K562 (cell line): ENCODE results near the gene ALG12. TPM values are rescaled to one million over a fixed set of nuclear protein-coding genes. Genes with fewer than 3 reads are reported as not detected.

ENCODE experiments used
- ARID3A ChIP-seq: IDR thresholded peaks from 2 replicates; pipeline ENCODE4 v1.6.1; 2012; ENCODE audit warnings: low read depth, low read length, improper control_type of control experiment, borderline replicate concordance
- CBX5 ChIP-seq: IDR thresholded peaks from 2 replicates; pipeline ENCODE4 v1.6.1; 2014; ENCODE audit warnings: low read depth, borderline replicate concordance
- CC2D1A ChIP-seq: fragments of 450-650 bp; IDR thresholded peaks from 2 replicates; pipeline ENCODE4 v1.6.1; 2017; ENCODE audit warnings: mild to moderate bottlenecking
- CHCHD3 ChIP-seq: fragments of 250-450 bp; sonication (Bioruptor Pico); IDR thresholded peaks from 2 replicates; pipeline ENCODE4 v2.1.2; 2022; ENCODE audit warnings: mild to moderate bottlenecking
- CTCF ChIP-seq, 3 experiments: IDR thresholded peaks in 2 of 3; conservative IDR thresholded peaks in 1 of 3; 2 replicates each; pipeline ENCODE4 v1.5.1; 2011 to 2012; ENCODE audit warnings: low read length in 3 of 3, mild to moderate bottlenecking in 3 of 3, control low read depth in 2 of 3, improper control_type of control experiment in 1 of 3, inconsistent platforms in 1 of 3, low read depth in 1 of 3, mixed read lengths in 1 of 3, moderate library complexity in 1 of 3; ENCODE audit not compliant: insufficient read depth in 2 of 3
- CXXC5 ChIP-seq: fragments of 250-450 bp; sonication (Bioruptor Pico); IDR thresholded peaks from 2 replicates; pipeline ENCODE4 v1.8.0; 2022; ENCODE audit warnings: inconsistent platforms, mild to moderate bottlenecking, moderate library complexity
- ETV1 ChIP-seq: fragments of 450-650 bp; conservative IDR thresholded peaks from 2 replicates; pipeline ENCODE4 v1.6.1; 2016; ENCODE audit warnings: missing genetic modification characterization, control low read depth, low read depth, missing compliant biosample characterization
- ETV5 ChIP-seq: sonication (generic); formaldehyde crosslinking; IDR thresholded peaks from 2 replicates; pipeline ENCODE4 v1.4.0; 2020; ENCODE audit warnings: low read depth, mild to moderate bottlenecking, missing genetic modification reagents
- FOS ChIP-seq: IDR thresholded peaks from 3 replicates; pipeline ENCODE4 v1.6.1; 2011; ENCODE audit not compliant: insufficient read length; ENCODE audit errors: extremely low read depth
- HMG20A ChIP-seq: fragments of 450-650 bp; formaldehyde crosslinking; conservative IDR thresholded peaks from 2 replicates; pipeline ENCODE4 v1.4.0; 2020; ENCODE audit warnings: mild to moderate bottlenecking, mixed read lengths
- JUNB ChIP-seq: fragments of 450-650 bp; formaldehyde crosslinking; conservative IDR thresholded peaks from 2 replicates; pipeline ENCODE4 v1.4.0; 2020; ENCODE audit warnings: mild to moderate bottlenecking
- KDM5B ChIP-seq: fragments of 200-600 bp; sonication (generic); IDR thresholded peaks from 2 replicates; pipeline ENCODE4 v1.6.1; 2012; ENCODE audit warnings: low read depth, mild to moderate bottlenecking, moderate library complexity, low read length, control low read depth, inconsistent platforms; ENCODE audit not compliant: insufficient replicate concordance
- KLF16 ChIP-seq: IDR thresholded peaks from 2 replicates; pipeline ENCODE4 v1.6.1; 2016; ENCODE audit warnings: antibody characterized with exemption
- LCOR ChIP-seq: sonication (generic); formaldehyde crosslinking; IDR thresholded peaks from 2 replicates; pipeline ENCODE4 v1.8.0; 2022; ENCODE audit warnings: mild to moderate bottlenecking, missing genetic modification reagents
- MYNN ChIP-seq, 2 experiments: sonication (generic); formaldehyde crosslinking in 1 of 2; IDR thresholded peaks; 2 replicates each; pipeline versions ENCODE4 v1.5.0 to v1.6.1; 2016 to 2020; ENCODE audit warnings: antibody characterized with exemption in 1 of 2, missing genetic modification reagents in 1 of 2
- NR4A1 ChIP-seq, 2 experiments: fragments of 250-450 bp in 1 of 2; fragments of 450-650 bp in 1 of 2; sonication (Bioruptor Pico) in 1 of 2; IDR thresholded peaks; 2 replicates each; pipeline versions ENCODE4 v1.4.0 to v1.6.1; 2016 to 2020; ENCODE audit warnings: mild to moderate bottlenecking in 2 of 2, missing compliant biosample characterization in 1 of 2, missing genetic modification characterization in 1 of 2, moderate library complexity in 1 of 2
- POLR2B ChIP-seq: fragments of 450-650 bp; IDR thresholded peaks from 2 replicates; pipeline ENCODE4 v1.6.1; 2018; ENCODE audit warnings: low read depth; ENCODE audit not compliant: partially characterized antibody
- PPARD ChIP-seq: fragments of 250-450 bp; sonication (Bioruptor Pico); IDR thresholded peaks from 2 replicates; pipeline ENCODE4 v1.8.0; 2022; ENCODE audit warnings: inconsistent platforms, mild to moderate bottlenecking, moderate library complexity
- RNF2 ChIP-seq: sonication (generic); IDR thresholded peaks from 2 replicates; pipeline ENCODE4 v1.6.1; 2016
- ZBTB7A ChIP-seq: IDR thresholded peaks from 2 replicates; pipeline ENCODE4 v1.6.1; 2011; ENCODE audit warnings: low read depth, mild to moderate bottlenecking, low read length, moderate library complexity, borderline replicate concordance; ENCODE audit not compliant: control insufficient read depth
- ZBTB9 ChIP-seq: fragments of 450-650 bp; formaldehyde crosslinking; IDR thresholded peaks from 2 replicates; pipeline ENCODE4 v1.4.0; 2020; ENCODE audit warnings: mild to moderate bottlenecking, moderate library complexity
- ZNF217 ChIP-seq: sonication (generic); formaldehyde crosslinking; IDR thresholded peaks from 2 replicates; pipeline ENCODE4 v1.8.0; 2022; ENCODE audit warnings: mild to moderate bottlenecking, missing genetic modification reagents
- ZNF561 ChIP-seq: fragments of 450-650 bp; formaldehyde crosslinking; conservative IDR thresholded peaks from 2 replicates; pipeline ENCODE4 v1.4.0; 2020; ENCODE audit warnings: mild to moderate bottlenecking, moderate library complexity
- polyA plus RNA-seq, 8 experiments: library from polyadenylated mRNA; depleted of rRNA in 4 of 8; stranded (reverse) in 5 of 8; unstranded in 3 of 8; fragments of >200 nt; fragmentation: Nextera tagmentation in 2 of 8; fragmentation: Illumina TruSeq in 1 of 8; extraction: Ambion mirVana in 2 of 8; extraction: Trizol in 1 of 8; gene quantifications; 2 replicates each; pipeline versions ENCODE4 v1.2.1 to v1.2.3, GENCODE V29; 2011 to 2014; ENCODE audit warnings: inconsistent platforms in 1 of 8, missing spikeins in 1 of 8
- total RNA-seq, 7 experiments: library from RNA; depleted of rRNA in 6 of 7; stranded (reverse); fragments of >200 nt in 6 of 7; fragmentation: Illumina TruSeq in 2 of 7; extraction: Trizol in 2 of 7; gene quantifications; 2 replicates each; pipeline versions ENCODE4 v1.2.1 to v1.2.3, GENCODE V29; 2011 to 2021; ENCODE audit warnings: low replicate concordance in 1 of 7

The ALG12 gene
- total and polyA plus RNA-seq, 9 of the 15 experiments (the other 6 are each of a cell fraction or from before 2014, with no cell fraction given) = 0.20 to 8.5 (median 3.4) TPM

- TF ChIP-seq MYNN (IDR thresholded peaks at IDR 0.05) (no peak), MYNN (CRISPR knock-in tag; IDR thresholded peaks at IDR 0.05) (no peak), ZNF561 (no peak), ZBTB7A (peak; percentile 78), ZNF217 (no peak), CBX5 (no peak), ZBTB9 (no peak), CC2D1A (no peak), PPARD (CRISPR knock-in tag) (no peak), ETV1 (peak; percentile 78), NR4A1 (CRISPR knock-in tag; IDR thresholded peaks at IDR 0.05) (no peak), NR4A1 (tag; IDR thresholded peaks at IDR 0.05) (no peak), POLR2B (peak; percentile 27), KDM5B (peak; percentile 66), JUNB (CRISPR knock-in tag) (no peak), FOS (peak; percentile 74), RNF2 (0 out of 2 replicates have a peak, but pooled peaks have one; percentile 26), KLF16 (0 out of 2 replicates have a peak, but pooled peaks have one; percentile 29), ETV5 (CRISPR knock-in tag) (peak; percentile 82; the same call in 1 of the 2 replicates), HMG20A (CRISPR knock-in tag) (no peak), ARID3A (no peak), LCOR (CRISPR knock-in tag) (no peak), CXXC5 (CRISPR knock-in tag) (peak; percentile 98), CTCF (IDR thresholded peaks at IDR 0.05 in 2 of 3, conservative IDR thresholded peaks at IDR 0.05 in 1 of 3; ENCODE audit: insufficient read depth in 2 of 3, low read depth in 1 of 3, low read length in 3 of 3) (no peak), CHCHD3 (CRISPR knock-in tag) (no peak)
Observed at GRCh38 chr22:49960159-49961004, 42.1 kb upstream of the ALG12 start, which contains the start of gene PIM3 (continued).
